Natural killer cell treated with Interleukin-12 subunit alpha and Interleukin-12 subunit beta and Interleukin-15 and Interleukin-18, amount 100 ng/mL, for 72 hours (primary cell): ENCODE measurements around the gene VGLL4. TPM values are rescaled to one million over a fixed set of nuclear protein-coding genes. Genes with fewer than 3 reads are reported as not detected.

ENCODE experiments used
- ATAC-seq, 2 donors: fragments of 150-1000 bp; cut with Tn5 transposase in 1 of 2; sonication (Bioruptor Pico), chemical (Tn5 transposase) in 1 of 2; 2 replicates each; pipeline ENCODE4 v1.10.0; 2021
- DNase-seq: peaks from one replicate; pipeline ENCODE4 v3.0.0; 2022; ENCODE audit warnings: low spot score
- H3K27ac Mint-ChIP-seq, 2 donors: 1 replicate in 1 of 2; 2 replicates in 1 of 2; pipeline ENCODE4 v1.8.0; 2022; ENCODE audit warnings: mixed read lengths in 2 of 2, mild to moderate bottlenecking in 1 of 2, moderate library complexity in 1 of 2
- H3K27me3 Mint-ChIP-seq, 2 donors: 1 replicate in 1 of 2; 2 replicates in 1 of 2; pipeline ENCODE4 v1.8.0; 2022; ENCODE audit warnings: mixed read lengths in 2 of 2
- H3K36me3 Mint-ChIP-seq: one replicate; pipeline ENCODE4 v1.8.0; 2022; ENCODE audit warnings: mixed read lengths
- H3K4me1 Mint-ChIP-seq, 2 donors: 1 replicate in 1 of 2; 2 replicates in 1 of 2; pipeline ENCODE4 v1.8.0; 2022; ENCODE audit warnings: low read depth in 2 of 2, mixed read lengths in 2 of 2, mild to moderate bottlenecking in 1 of 2
- H3K4me3 Mint-ChIP-seq: one replicate; pipeline ENCODE4 v1.8.0; 2022; ENCODE audit warnings: mixed read lengths
- H3K9me3 Mint-ChIP-seq: 2 replicates; pipeline ENCODE4 v1.8.0; 2022; ENCODE audit warnings: mixed read lengths
- total RNA-seq, 2 donors: library from RNA; stranded (reverse); gene quantifications; one replicate each; pipeline ENCODE4 v1.2.3, GENCODE V29; 2022

The VGLL4 gene
- total RNA-seq, 2 donors from 2014 or later, result 50.4 to 52.9 TPM

DNA sequence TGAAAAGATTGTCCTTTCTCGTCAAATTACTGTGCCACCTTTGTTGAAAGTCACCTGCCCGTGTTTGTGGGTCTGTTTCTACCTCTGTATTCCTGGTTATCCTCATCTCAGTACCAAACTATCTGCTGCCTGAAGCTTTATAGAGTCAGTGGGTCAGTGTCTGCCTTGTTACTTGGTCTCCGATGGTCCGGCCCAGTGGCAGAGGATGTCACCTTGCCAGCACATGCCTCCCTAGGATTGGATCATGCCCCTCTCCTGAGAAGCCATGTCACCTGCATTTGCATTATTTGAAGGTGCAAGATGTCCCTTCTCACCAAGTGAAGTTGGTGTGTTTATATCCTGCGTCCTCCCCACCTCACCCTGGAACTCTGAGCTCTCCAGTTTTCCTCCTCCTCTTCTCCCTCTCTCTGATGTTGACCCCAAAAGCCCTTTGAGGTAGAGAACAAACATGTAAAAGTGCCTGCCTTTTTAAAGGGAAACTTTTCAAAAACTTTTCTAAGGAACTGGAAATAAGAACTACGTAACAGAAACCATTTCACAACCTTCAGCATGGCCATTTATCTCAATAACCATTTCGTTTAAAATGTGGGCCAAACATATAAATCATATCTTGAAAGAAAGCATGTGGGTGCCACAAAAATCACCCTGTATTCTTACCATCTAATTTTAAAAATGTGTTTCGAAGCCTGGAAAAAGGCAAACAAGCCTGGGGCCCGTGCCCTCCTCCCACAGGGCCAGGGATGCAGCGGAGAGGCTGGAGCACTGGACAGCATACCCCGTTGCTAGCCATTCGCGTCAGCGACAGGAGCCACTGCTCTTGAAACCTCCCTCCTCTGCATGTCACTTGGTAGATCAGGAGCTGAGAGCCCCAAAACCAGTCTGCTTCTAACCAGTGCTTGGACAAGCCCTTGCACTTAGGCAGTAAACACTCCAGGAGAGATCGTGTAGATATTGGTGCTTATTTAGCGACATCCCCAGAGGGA lies 102.1 kb downstream of the VGLL4 start:
- H3K9me3 Mint-ChIP-seq, result no peaks in the 10 kb centered on the region
- H3K4me1 Mint-ChIP-seq, result peaks cover 0 to 3% of the 10 kb centered on the region in 2 donors
- peak overlapping the region in 1 of 2 donors; percentile 56 for H3K27ac Mint-ChIP-seq
- DNase-seq, result peak; percentile 18
- no peaks in the 10 kb centered on the region for H3K36me3 Mint-ChIP-seq
- ATAC-seq, result no peak
- no peak overlapping the region for H3K4me3 Mint-ChIP-seq
- no peaks in the 10 kb centered on the region for H3K27me3 Mint-ChIP-seq

DNA sequence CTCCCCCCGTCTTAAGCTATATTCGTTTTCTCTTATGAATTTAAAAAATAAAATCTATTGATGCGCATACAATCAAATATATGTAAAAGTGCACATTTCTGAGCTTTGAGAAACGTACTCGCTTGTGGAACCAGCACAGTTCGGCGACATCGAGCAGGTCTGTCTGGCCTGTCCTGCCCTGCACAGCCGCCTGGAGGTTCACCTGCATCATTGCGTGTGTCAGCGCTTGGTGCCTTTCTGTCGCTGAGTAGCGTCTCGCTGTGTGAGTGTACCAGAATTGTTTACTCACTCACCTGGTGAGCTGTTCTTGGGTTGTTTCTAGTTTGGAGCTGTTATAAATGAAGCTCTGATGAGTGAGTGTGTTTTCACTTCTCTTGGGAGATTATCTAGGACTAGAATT lies 104.0 kb downstream of the VGLL4 start:
- H3K4me3 Mint-ChIP-seq, result no peak overlapping the region
- H3K27ac Mint-ChIP-seq, result no peak overlapping the region
- H3K4me1 Mint-ChIP-seq, result peaks cover 0 to 3% of the 10 kb centered on the region in 2 donors

GRCh38 chr3:11539218-11539617 lies 104.5 kb downstream of the VGLL4 start:
- no peak overlapping the region for H3K27ac Mint-ChIP-seq

More for the DNA sequence above, 104.0 kb downstream of the VGLL4 start:
- Mint-ChIP-seq H3K36me3 (no peaks in the 10 kb centered on the region), H3K27me3 (no peaks in the 10 kb centered on the region), H3K9me3 (no peaks in the 10 kb centered on the region)
- no peak for DNase-seq
- no peak for ATAC-seq

GRCh38 chr3:11538581-11538980 lies 105.1 kb downstream of the VGLL4 start:
- ATAC-seq (no peak), DNase-seq (no peak)
- Mint-ChIP-seq H3K4me3 (no peak overlapping the region), H3K4me1 (peaks cover 0 to 3% of the 10 kb centered on the region in 2 donors), H3K9me3 (no peaks in the 10 kb centered on the region), H3K36me3 (no peaks in the 10 kb centered on the region), H3K27me3 (no peaks in the 10 kb centered on the region), H3K27ac (no peak overlapping the region)

More at GRCh38 chr3:11539218-11539617, 104.5 kb downstream of the VGLL4 start:
- DNase-seq (no peak), ATAC-seq (no peak)
- Mint-ChIP-seq H3K4me1 (peaks cover 0 to 3% of the 10 kb centered on the region in 2 donors), H3K27me3 (no peaks in the 10 kb centered on the region), H3K4me3 (no peak overlapping the region), H3K9me3 (no peaks in the 10 kb centered on the region), H3K36me3 (no peaks in the 10 kb centered on the region)

GRCh38 chr3:11536936-11537612 lies 106.6 kb downstream of the VGLL4 start:
- Mint-ChIP-seq H3K36me3 (no peaks in the 10 kb centered on the region), H3K27ac (no peak overlapping the region), H3K4me1 (peaks cover 2 to 4% of the 10 kb centered on the region in 2 donors), H3K27me3 (no peaks in the 10 kb centered on the region), H3K9me3 (no peaks in the 10 kb centered on the region), H3K4me3 (no peak overlapping the region)
- ATAC-seq (no peak), DNase-seq (no peak)

DNA sequence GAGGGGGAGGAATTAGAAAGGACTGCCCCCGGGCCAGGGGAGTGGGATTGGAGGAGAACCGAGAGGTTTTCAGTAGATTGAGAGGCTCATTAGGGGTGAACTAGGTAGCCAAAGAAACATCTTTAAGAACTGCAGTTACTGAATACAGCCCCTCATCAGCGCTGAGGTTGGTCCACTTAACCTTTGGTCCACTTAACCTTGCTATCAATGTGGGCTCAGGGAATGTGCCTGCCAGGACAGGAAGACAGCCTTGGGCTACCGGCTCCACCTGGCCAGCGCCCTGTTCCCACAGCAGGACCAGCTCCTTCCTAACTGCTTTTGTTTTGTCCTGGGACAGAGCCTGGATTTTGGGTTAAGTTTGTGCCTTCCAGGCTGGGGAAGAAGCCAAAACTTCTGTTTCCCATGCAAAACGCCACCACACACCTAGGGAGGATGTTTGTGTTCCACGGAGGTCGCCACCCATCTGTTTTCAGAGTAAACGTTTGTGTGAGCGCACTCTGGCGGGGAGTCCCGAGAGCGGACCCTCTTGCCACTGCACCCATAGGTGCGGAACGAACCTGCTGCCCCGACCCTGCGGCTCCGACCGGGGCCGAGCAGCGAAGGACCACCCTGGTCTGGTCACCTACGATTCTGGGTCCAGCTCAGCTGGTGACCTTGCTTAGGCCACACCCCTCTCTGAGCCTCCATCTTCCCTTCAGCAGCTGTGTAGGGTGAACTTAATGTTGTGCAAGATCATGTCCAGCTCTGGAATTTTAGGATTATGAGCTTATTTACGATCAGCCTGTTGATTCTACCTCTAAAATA lies 107.4 kb downstream of the VGLL4 start:
- DNase-seq (no peak), ATAC-seq (no peak)
- Mint-ChIP-seq H3K27me3 (no peaks in the 10 kb centered on the region), H3K36me3 (no peaks in the 10 kb centered on the region), H3K4me3 (no peak overlapping the region), H3K9me3 (no peaks in the 10 kb centered on the region), H3K4me1 (peaks cover 4 to 6% of the 10 kb centered on the region in 2 donors), H3K27ac (no peak overlapping the region)

DNA sequence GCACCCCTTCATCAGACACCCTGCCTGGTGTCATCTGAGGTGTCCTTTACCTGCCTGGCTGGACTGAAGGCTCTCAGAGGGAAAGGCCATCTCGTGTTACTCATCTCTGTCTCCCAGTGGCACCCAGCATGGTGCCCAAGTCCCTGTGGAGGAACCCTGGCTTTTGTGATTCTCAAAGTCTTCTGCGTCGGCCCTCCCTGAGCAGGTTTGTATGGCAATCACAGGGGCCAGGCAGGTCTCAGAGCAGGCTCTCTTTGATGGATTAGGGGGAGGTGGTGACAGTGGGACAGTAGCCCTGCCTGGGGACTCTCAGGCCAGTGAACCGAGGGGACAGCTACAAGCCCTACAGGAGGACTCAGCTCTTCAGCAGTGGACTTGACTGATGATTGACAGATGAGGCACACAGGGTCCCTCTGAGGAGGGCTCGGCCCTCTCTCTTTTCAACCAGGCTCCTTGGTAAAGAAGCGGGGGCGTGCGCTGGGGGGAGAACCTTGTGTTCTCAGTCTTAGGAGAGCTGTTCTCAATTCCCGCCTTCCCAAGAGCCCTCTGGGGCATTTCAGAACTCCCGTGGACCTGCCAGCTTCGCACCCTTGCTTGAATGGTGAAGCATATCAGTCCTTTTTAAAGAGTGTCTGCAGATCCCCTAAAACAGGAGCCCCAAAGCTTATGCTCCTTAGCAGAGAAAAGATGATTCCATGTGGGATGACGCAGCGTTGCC lies 108.3 kb downstream of the VGLL4 start:
- H3K4me3 Mint-ChIP-seq, result no peak overlapping the region
- H3K27me3 Mint-ChIP-seq, result no peaks in the 10 kb centered on the region
- DNase-seq (no peak), ATAC-seq (no peak)
- H3K36me3 Mint-ChIP-seq, result no peaks in the 10 kb centered on the region
- H3K9me3 Mint-ChIP-seq, result no peaks in the 10 kb centered on the region
- H3K27ac Mint-ChIP-seq, result no peak overlapping the region
- peaks cover 4 to 6% of the 10 kb centered on the region in 2 donors for H3K4me1 Mint-ChIP-seq

DNA sequence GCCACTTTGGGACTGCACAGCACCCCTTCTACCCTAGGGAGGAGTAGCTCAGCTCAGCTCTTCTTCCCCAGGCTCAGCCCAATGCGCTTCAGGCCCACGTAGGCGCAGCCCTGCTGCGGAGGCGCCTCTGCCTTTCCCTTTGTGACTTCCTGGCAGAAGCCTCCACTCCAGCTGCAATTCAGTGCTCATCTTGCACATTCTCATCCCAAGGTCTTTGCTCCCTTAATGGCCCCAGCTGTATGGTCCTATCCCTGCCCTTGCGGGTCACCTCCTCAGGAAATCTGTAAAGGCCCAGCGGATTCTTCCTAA lies 109.0 kb downstream of the VGLL4 start:
- ATAC-seq (no peak), DNase-seq (no peak)

DNA sequence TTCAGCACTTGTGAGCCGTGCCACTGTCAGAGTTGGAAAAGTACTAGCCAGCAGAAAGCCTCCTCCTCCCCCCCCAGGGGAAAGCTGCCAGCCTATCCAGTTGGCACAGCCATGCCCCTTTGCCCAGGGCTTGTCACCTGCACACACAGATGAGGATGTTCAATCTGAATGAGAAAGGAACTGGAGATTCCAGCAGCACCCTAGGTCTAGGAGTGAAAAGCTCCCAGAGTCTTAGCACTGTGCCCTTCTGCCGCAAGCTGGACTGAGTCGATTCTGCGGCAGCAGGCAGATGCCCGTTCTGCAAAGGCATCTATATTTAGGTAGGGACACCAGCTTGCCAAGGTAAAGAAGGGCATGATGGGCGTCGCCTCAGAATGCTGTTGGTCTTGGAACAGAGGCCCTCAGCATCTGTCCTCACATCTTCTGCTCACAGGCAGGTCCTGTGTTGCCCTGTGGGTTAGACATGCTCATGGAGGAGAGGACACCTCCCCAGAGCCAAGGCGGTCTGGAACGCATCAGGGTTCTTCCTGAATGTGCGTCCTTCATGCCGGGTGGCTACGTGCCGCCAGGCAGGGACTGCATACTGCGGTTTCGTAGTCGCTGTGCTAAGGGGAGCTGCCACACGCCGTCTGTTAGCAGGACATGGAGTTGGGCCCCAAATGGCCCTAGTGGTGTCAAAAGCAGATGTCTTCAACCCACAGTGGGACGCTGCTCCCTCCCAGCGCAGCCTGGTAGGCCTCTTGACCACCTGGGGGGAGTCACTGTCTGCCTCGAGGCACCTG lies 109.5 kb downstream of the VGLL4 start:
- Mint-ChIP-seq H3K9me3 (no peaks in the 10 kb centered on the region), H3K27me3 (no peaks in the 10 kb centered on the region), H3K27ac (no peak overlapping the region), H3K36me3 (no peaks in the 10 kb centered on the region), H3K4me3 (no peak overlapping the region), H3K4me1 (peaks cover 4 to 6% of the 10 kb centered on the region in 2 donors)
- DNase-seq (no peak), ATAC-seq (no peak)

More for the DNA sequence above, 109.0 kb downstream of the VGLL4 start:
- Mint-ChIP-seq H3K4me1 (peaks cover 4 to 6% of the 10 kb centered on the region in 2 donors), H3K36me3 (no peaks in the 10 kb centered on the region), H3K27me3 (no peaks in the 10 kb centered on the region), H3K27ac (no peak overlapping the region), H3K4me3 (no peak overlapping the region), H3K9me3 (no peaks in the 10 kb centered on the region)

GRCh38 chr3:11532931-11533391 lies 110.8 kb downstream of the VGLL4 start:
- peaks cover 2% of the 10 kb centered on the region for H3K36me3 Mint-ChIP-seq
- H3K4me3 Mint-ChIP-seq, result no peak overlapping the region
- H3K27me3 Mint-ChIP-seq, result no peaks in the 10 kb centered on the region
- DNase-seq (no peak), ATAC-seq (no peak)
- H3K9me3 Mint-ChIP-seq, result no peaks in the 10 kb centered on the region
- no peak overlapping the region for H3K27ac Mint-ChIP-seq
- peaks cover 4 to 6% of the 10 kb centered on the region in 2 donors for H3K4me1 Mint-ChIP-seq

DNA sequence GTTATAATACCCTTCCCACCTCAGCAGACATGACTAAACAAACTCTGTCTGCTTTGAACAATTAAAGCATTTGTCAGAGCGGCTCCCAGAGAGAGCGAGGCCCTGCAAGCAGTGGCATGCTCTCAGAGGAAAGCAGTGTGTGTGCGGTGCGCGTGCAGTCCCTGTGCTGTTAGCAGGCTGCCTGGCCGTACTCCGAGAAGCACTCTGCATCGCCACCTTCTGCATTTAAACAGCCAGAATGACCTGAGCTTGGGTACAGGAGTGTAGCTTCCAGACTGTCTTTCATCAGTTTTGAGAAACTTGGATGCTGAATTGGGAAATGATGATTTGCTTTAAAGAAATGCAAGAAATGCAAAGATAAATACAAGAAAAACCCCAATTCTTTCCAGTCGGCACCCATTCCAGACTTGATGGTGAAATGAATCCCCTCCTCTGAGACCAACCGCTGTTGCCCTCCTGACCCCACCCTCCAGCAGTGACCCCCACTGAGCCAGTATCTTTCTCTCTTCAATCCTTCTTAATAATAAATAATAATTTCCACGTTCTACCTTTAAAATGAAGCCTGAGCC lies 113.5 kb downstream of the VGLL4 start:
- peaks cover 3 to 4% of the 10 kb centered on the region in 2 donors for H3K4me1 Mint-ChIP-seq
- no peak for ATAC-seq
- H3K4me3 Mint-ChIP-seq, result no peak overlapping the region
- H3K36me3 Mint-ChIP-seq, result peaks cover 9% of the 10 kb centered on the region
- no peaks in the 10 kb centered on the region for H3K27me3 Mint-ChIP-seq
- peak overlapping the region in 1 of 2 donors; percentile 23 for H3K27ac Mint-ChIP-seq
- DNase-seq, result no peak
- H3K9me3 Mint-ChIP-seq, result no peaks in the 10 kb centered on the region

- Mint-ChIP-seq H3K4me1 (peaks cover 3 to 4% of the 10 kb centered on the region in 2 donors), H3K9me3 (no peaks in the 10 kb centered on the region), H3K4me3 (no peak overlapping the region), H3K36me3 (peaks cover 9% of the 10 kb centered on the region), H3K27ac (no peak overlapping the region), H3K27me3 (no peaks in the 10 kb centered on the region)
- no peak for ATAC-seq
- DNase-seq, result no peak
These were observed 114.4 kb downstream of the VGLL4 start for GRCh38 chr3:11529281-11529680.
